ENCODE measurements around the gene ATXN1.

GRCh38 chr6:16306334-16306733 lies 454.9 kb downstream of the ATXN1 start:
- TF ChIP-seq EZH2 (IDR thresholded peaks at IDR 0.05; ENCODE audit: insufficient read depth, poor library complexity, severe bottlenecking) (no peak), EZH2phosphoT487 (IDR thresholded peaks at IDR 0.05; ENCODE audit: insufficient read depth, low read depth) (no peak)

Data from GM23248 (cell line).